DMS53 (cell line): ENCODE data around the gene RCAN2.

Source experiments
- DNase-seq: peaks from one replicate; lab custom pipeline; 2025; lab: John Stamatoyannopoulos, UW

Gene RCAN2

DNA sequence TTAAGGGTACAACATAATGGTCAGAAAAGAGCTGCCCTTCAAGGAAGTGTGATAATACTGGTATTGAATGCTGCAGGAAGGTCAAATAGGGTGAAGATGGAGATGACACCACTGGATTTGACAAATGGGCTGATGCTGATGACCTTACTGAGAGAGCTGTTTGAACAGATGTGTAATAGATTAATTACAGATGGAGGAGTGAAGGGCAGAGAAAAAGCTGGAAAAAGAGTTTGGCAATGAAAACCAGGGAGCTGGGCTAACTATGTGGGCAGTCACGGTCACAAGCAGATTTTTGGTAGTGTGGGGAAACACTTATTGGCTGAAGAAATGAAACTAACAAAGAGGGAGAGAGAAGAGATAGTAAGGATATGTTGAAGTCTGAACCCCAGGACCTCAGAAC, 236.9 kb downstream of the RCAN2 start:
- DNase-seq = no peak

DNA sequence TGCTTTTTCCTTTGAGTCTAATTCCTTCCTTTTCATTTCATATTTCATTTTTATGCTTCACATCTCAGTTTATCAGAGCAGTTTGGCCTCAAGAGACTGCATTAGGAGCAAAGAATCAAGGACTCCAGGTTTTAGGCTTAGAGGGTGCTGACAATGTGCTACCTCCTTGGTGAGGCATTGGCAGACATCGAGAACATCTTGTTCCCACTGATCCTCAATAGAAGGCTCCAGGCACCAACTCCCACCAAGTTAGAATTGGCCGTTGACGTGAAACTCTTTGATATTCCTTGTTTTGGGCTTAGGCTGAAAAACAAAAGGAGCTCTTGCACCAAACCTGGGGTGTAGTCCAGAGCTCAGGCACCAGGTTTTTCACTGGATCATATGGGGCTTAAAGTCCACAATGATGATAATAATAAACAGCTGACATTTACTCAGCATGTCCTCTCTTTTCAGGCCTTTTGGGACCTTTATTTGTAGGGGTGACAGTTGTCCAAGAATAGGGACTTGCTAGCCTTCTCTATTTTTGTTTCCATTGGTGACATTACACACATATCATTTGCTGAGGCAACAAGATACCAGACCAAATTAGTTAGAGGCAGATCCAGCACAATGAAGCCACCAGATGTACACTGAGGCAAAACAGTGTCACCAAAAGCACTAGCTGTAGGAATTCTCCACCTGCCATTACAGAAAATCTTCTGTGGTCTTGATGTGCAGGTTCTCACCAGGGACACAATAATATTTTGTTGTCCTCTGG, 239.5 kb downstream of the RCAN2 start:
- DNase-seq = no peak

DNA sequence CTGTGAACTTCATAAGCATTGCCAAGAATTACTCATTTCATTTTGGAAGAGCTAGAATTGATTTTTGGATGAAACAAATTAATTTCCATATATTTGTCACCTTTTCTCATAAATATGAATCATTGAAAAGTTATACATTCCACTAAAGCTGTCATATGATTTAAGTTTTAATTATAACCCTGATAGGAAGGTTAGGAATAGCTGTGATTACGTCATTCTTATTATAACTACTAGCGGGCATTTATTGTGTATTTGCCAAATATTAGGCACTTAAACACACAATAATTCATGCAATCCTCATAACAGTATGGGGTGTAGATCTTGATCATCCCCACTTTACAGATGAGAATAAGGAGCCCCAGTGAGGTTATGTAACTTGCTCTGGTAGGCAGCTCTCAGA, 243.1 kb downstream of the RCAN2 start:
- no peak for DNase-seq

DNA sequence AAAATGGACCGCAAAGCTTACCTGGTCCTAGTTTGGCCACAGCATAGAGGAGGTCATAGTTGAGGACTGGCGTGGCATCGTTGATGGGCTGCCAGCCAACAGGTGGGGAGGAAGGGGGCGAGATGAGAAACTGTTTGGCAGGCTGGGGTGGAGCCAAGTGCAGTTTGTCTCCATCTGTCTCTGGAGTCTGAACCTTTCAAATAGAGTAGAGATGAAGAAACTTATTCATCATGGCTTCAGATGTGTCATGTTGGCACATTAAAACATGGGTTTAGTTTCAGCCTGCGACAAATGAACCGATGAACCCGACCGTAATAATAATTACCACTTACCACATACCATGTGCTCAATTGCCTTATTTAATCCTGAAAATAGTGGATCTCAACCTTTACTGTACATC, 244.5 kb downstream of the RCAN2 start:
- DNase-seq = no peak

DNA sequence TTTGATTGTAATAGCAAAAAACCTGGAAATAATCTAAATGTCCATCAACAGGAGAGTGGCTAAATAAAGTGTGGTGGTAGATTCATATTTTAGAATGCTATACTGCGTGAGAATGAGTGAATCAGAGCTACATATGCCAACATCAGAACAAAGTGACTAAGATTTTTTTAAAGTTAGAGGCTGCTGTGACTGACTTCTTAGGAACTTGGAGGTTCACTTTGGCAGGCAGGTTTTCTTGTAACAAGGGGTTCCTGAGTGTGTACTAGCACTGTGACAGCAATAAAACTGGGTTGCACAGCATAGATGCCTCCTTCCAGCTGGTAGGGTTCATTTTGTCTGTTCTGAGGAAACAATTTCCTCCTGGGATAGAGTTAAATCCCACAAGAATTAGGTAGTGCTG, 245.2 kb downstream of the RCAN2 start:
- no peak for DNase-seq

DNA sequence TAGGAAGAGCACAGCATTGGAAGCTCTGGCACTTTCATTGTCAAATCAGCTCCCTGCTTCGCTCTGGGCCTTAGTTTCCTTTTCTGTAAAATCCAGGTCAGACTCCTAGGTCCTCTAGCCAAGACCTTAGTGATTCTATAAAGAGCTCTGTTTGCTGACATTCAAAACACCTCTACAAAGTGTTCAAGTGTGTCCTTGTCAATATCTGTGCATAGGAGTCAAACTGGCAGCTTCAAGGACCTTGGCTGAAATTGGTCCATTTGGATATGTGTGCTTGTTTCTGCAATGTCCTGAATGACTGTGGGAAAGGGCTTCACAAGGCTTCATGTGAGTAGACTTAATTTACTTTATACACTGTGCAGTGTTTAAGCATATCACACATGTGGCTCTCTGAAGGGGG, 246.6 kb downstream of the RCAN2 start:
- no peak for DNase-seq

DNA sequence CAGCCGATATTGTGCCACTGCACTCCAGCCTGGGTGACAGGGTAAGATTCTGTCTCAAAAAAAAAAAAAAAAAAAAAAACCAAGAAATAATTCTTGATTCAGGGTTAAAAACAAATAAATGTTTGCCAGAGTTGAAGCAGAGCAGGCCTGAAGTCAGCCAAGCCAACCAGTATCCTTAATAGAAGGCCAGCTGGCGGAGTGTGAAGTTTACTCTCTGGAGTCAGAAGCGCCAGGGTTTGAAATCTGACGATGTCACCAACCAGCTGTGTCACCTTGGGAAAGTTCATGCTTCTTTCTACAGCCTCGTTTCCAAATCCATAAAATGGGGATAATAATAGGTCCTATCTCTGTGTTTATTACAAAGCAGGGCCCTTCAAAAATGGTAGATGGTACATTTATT, 247.5 kb downstream of the RCAN2 start:
- DNase-seq = peak; percentile 8

DNA sequence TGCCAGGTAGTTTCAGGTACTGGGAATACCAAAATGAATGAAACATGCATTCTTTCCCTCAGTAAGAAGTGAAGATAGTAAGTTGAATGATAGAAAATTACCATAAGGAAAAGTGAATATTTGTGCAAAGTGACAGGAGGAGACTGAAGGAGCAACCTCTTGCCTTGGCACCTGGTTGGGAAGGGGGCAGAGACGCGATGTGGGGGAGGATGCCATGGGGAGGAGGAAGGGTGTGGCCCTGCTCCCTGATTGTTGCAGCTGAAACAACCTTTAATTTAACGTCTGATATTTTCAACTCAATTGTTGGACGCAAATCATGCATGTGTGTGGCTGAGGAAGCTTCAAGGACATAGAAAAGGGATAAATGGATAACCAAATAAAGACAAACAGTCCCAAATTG, 248.3 kb downstream of the RCAN2 start:
- DNase-seq = no peak

DNA sequence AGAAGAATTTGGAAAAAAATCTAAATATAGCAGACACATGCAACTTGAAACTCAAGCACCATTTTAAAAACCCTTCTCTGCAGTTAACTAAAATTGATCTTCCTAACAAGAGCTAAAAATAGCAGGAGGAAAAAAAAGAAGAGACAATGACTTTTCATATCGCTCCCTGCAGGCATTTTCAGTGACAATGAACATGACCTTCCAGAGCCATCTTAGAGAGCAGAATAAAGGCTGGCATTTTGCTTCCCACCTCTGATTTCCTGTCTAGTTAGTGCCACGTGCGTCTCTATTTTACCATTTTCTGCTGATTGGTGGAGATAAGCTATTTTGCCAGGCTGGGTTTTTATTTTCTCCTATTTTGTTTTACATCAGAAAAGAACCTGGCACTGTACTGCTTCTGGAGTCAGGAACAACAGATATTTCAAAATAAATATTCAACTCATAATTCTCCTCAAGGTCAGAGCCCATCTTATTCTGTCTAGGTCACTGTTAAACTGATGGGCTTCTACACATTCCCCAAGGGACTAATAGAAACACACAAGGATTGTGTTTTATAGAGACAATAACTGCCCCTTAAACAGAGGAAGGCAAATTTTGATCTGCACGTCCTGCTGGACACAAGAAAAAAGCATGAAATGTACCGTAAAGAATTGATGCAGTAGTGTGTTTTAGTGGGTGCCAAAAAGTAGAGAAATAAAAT, 250.2 kb downstream of the RCAN2 start:
- no peak for DNase-seq

DNA sequence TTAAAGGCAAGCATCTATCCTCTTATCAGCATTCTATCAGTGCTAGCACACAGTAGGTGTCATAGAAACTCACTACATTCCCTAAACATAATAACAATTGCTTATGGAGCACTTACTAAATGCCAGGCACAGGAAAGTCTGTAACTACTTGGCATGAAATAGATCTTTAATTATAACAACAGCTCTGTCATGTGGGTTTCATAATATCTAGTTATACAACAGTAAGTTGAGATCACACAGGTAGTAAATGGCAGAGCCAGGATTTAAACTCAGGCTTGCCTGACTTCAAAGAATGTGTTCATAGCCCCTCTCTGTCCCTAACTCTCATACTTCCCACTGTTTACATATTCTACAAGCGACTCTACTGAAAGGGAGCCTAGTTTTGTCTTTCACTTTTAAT, 254.5 kb downstream of the RCAN2 start:
- DNase-seq = no peak

DNA sequence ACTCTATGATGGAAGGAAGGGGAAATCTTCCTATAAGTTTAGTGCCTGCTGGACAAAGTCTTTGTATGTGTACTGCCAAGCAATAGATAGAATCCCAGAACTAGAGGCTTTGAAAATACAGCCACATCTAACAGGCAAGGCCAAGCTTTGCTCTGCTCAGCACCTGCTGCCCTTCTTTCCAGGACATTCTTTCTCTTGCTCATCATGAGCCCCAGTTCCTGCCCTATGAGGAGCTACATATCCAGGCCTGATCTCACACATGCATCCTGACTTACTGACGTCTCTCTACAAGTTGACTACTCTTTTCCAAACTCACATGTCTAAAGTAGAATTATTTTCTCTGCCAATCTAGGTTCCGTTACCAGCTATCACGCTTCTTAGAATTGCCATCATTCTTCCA, 256.0 kb downstream of the RCAN2 start:
- DNase-seq = no peak

DNA sequence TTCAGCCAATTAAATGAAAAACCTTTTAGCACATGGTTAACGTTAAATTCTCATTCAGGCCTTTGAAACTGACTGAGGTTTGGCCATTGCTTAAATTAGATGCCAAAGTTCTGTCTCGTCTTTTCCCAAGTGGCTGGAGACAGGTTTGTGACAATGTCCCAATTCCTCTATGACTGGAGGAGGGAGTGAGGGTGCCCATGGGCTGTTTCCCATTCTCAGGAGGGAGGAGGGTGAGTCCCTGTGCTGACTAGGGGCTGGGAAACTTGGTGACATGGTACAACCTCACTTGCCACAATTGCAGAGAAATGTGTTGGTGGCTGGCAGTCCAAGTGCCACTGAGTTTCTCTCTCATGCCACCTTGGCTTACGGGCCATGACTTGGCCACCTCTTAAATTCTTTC, 256.5 kb downstream of the RCAN2 start:
- no peak for DNase-seq

DNA sequence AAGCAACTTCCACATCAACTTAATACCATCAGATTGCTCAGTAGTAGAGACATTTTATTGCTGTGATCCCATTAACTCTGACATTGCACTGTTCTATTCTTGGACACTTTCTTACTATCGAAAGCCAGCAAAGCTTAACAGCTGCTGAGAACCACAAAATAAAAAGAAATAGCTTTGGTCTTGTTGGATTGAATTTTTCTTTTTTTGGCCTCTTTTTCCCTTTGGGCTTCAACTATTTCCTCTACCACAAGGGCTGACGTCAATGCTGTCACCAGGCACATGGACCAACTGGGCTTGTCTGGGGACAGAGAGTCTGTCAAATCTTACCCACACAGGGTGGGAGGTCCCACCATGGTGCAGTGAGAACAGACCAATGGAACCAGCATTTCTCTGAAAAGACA, 257.1 kb downstream of the RCAN2 start:
- DNase-seq = no peak

DNA sequence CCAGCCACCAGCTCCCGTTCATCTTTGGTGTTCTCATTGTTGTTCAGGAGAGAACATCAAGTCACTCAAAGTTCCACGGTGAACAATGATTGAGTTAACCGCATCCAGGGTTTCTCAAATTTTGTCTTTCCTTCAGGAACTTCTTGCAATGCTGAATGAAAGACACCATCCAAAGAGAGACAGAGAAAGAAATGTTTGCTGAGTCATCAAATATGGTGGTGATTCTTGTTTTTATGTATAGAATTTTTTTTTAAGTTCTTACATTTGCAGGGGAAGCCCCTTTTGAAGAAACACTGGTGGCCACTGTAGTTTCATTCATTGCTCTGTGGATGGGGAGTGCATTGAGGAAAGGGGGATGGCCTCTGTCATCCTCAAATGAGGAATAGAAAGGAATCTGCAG, 258.1 kb downstream of the RCAN2 start:
- no peak for DNase-seq

DNA sequence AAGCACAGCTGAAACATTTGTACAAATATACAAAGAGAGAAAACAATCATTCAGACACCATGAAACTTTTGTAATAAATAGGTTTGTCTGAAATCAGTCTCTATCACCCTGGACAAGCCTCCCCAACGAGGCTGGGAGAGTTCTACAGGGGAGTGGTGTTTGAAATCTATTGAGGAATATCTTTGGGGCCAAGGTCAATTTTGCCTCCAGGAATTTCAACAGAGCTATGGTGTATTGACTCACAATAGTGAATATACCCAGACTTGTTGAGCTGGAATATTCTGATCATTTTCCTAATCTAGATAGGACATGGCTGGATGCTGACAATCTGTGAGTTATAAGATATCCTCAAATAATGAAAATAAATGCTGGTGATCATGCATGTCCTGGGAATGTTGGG, 269.0 kb downstream of the RCAN2 start:
- no peak for DNase-seq

DNA sequence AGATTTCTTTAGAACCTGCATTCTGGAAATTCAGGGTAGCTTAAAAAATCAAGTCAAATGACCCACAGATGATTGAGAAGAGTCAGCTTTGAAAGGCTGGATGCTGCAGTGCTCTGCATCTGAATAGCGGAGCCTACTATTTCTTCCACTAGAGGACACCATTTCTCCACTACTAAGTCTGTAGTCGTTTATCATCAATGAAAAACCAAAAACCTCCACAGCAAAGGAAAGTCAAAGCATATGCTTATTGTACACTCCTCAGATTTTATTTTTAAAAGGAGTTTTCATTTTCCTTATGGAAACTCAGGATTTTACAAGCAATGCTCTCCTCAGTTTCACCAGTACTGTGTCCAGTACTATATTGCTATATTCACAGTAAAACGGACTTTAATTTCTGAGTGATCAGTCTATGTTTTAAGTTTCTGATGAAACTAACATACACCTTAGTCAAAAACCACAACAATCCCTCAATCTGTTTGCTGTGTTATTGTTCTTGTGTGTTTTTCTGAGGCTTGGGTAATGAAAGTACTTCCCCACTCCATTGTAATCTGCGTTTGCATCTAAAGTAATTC, 269.9 kb downstream of the RCAN2 start:
- peak; percentile 79 for DNase-seq

DNA sequence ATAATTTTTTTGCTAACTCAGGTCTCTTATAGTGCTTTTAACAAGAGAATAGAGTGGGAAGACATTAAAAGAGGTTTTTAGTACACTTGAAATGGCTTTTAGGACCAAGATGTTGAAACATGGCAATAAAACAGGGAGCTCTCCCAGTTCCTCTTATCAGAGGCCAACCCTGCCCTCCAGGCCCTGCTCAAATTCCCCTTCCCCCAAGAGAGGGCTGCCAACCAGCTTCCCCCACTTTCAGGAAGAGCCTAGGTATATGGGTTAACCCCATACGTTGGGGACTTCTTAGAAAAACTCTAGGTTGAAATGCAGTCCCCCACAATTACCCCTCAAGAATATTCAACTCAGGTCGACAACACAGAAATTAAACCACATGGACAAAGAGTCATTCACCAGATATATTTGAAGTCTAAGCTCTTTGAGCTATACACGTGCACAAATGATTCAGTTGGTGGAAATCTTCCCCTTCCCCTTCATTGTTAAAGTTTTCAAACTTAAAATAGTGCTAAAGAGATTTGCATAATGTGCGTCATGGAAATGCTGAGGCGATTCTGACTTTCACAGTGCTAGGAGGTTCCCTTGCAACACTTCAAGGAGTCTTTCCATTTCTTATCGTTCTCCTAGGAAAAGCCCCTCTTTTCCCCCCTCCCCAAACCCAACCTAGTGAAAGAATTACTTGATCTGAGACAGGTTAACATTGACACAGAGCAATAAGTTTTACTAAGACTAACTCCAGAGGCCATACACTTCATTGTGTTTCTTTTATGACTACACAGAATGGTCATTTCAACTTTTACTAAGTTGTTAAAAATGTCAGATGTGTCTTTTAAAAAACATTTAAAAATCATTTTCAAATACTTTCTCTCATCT, 270.7 kb downstream of the RCAN2 start:
- DNase-seq = no peak

DNA sequence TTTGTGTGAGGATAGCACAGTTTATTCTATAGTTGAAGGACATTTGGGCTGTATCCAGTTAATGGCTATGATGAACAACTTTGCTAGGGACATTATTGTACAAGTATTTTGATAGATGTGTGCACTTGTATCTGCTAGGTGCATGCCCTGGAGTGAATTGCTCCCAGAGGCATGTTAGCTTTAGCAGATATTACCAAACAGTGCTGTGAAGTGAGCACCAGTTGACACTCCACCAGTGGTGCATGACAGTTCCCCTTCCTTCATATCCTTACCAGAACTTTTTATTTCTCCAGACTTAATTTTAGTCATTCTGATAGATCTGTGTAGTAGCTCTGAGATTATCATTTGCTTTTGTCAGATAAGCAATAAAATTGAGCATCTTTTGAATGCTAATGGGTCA, 271.6 kb downstream of the RCAN2 start:
- DNase-seq = no peak

DNA sequence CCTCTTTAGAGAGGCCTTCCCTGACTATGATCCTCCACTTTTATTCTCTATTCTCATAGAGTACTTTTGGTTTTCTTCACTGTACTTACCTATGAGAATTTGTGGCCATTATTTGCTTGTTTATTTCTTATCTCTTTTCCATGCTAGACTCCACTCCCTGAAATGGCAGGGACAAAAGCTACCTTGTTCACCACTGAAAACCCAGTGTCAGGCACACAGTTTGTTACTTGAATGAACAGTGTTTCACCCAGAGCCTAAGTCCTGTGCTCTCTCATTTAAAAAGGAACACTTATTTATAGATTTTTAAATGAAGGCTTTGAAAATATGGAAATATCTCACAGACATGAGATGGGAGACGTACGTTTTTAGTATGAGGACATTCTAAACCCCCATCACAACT, 272.8 kb downstream of the RCAN2 start:
- DNase-seq = no peak

DNA sequence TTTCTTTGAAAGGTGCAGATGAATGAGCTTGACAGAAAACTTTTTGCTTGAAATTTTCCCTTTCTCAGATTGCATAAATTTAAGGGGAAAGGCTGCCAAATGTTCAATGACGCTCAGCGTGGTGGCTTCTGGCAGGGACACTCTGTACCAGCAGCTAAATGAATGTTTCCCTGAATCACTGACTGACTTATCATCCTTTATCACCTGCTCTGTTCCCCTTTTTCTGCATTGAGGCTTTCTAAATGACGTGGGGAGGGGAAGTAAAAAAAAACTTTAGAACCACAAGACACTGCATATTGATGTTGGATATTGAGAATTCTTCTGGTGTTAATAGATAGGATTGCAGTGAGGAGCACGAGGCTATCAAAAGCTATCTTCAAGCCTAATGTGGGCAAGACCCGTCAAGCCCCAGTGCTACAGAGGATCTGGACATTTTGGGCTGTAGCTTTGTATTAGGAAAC, 273.5 kb downstream of the RCAN2 start:
- no peak for DNase-seq

DNA sequence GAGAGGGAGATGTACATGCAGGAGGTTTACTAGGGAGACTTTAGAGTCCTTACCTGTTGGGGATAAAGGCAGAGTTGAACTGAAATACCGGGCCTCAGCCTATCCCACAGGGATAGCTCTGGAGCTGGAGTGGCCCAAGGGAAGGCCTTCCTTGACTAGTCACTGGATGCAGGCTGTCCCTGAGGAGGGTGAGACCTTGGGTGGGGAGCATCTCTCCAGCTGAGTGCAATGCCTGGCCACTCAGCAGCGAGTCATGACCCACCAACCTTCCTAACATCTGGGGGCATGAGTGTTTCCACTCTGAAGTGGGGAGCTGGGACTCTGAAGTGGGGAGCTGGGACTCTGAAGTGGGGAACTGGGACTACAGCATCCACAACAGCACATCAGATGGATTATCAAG, 274.4 kb downstream of the RCAN2 start:
- no peak for DNase-seq

DNA sequence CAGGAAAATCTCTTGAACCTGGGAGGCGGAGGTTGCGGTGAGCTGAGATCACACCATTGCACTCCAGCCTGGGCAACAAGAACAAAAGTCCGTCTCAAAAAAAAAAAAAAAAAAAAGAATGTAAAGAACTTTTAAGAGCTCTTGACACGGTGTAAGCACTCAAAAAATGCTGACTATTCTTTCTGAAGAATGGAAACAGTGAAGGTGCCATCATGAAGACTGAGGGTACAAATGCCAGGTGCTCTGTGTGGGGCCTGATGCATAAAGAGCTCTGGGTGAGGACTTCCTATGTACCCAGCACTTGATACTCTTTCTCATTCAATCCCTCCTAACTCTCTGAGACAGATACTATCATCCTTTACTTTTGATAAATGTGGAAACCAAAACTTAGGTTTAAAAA, 275.5 kb downstream of the RCAN2 start:
- DNase-seq = no peak

DNA sequence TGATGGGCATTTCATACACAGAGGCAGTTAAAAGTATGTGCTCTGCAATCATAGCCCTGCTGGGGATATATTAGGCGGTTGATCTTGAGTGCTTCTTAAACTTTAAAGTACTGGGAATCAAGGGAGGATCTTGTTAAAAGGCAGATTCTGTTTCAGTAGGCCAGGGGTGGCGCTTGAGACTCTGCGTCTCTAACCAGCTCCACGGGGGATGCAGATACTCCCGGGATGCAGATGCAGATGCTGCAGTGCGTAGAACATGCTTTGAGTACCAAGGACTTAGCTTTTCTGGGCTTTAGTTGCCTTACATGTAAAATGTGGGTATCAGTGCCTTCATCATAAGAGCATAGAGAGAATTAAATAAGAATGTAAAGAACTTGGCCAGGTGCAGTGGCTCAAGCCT, 276.0 kb downstream of the RCAN2 start:
- DNase-seq = no peak
